ENCODE data around the gene TBC1D22B. TPM values are rescaled to one million over a fixed set of nuclear protein-coding genes. Genes with fewer than 3 reads are reported as not detected.

TBC1D22B gene
- total RNA-seq, 1 experiment from 2014 or later, result 12.9 TPM

GRCh38 chr6:37365791-37366190 lies 108.2 kb downstream of the TBC1D22B start:
- no peak for DNase-seq
- no peak overlapping the region for H2BK5ac ChIP-seq (ENCODE audit: insufficient read length, low read length)
- H3K4ac ChIP-seq (ENCODE audit: low read depth, low read length), result no peak overlapping the region
- H4K91ac ChIP-seq (ENCODE audit: insufficient read length, low read depth, low read length), result no peak overlapping the region
- no peak overlapping the region for H3K56ac ChIP-seq (ENCODE audit: insufficient read length, low read depth, low read length)
- H4K8ac ChIP-seq (replicated peaks; ENCODE audit: insufficient read length, low read depth, low read length), result no peak overlapping the region
- no peak overlapping the region for H2AK5ac ChIP-seq (ENCODE audit: insufficient read length, low read length)
- no peaks in the 10 kb centered on the region for H3K9me3 Mint-ChIP-seq
- H3K4me3 Mint-ChIP-seq, result no peak overlapping the region
- H3K27ac Mint-ChIP-seq, result no peak overlapping the region
- H3K27me3 ChIP-seq (ENCODE audit: insufficient read depth, low read length), result no peaks in the 10 kb centered on the region
- H3K4me1 ChIP-seq (ENCODE audit: insufficient read depth, low read length), result no peaks in the 10 kb centered on the region
- no peaks in the 10 kb centered on the region for H3K23me2 ChIP-seq (ENCODE audit: insufficient read length, low read depth, low read length, poor library complexity, severe bottlenecking)
- H2AFZ ChIP-seq (ENCODE audit: low read length), result no peak overlapping the region
- H3K4me1 Mint-ChIP-seq, result no peaks in the 10 kb centered on the region
- H2BK120ac ChIP-seq (ENCODE audit: low read depth, low read length, poor library complexity, severe bottlenecking), result no peak overlapping the region
- no peak overlapping the region for H3K4me2 ChIP-seq (ENCODE audit: insufficient read depth, insufficient read length, low read length)
- no peaks in the 10 kb centered on the region for H3K9me3 ChIP-seq (ENCODE audit: control insufficient read depth, low read depth, low read length)
- no peak for TF ChIP-seq CTCF (conservative IDR thresholded peaks at IDR 0.05)
- H3K79me2 ChIP-seq (ENCODE audit: insufficient read depth, low read length), result no peaks in the 10 kb centered on the region
- H3K79me1 ChIP-seq (ENCODE audit: insufficient read depth, low read depth, low read length, poor library complexity, severe bottlenecking), result no peaks in the 10 kb centered on the region
- H4K5ac ChIP-seq (ENCODE audit: insufficient read length, low read depth, low read length), result no peak overlapping the region
- H2BK15ac ChIP-seq (ENCODE audit: low read depth, low read length), result no peak overlapping the region
- no peak overlapping the region for H3K9ac ChIP-seq (ENCODE audit: extremely low read depth, insufficient read length, low read length)
- no peak overlapping the region for H3K27ac ChIP-seq (ENCODE audit: insufficient read length, low read depth, low read length)
- H2BK20ac ChIP-seq (ENCODE audit: low read depth, low read length, poor library complexity, severe bottlenecking), result no peak overlapping the region
- no peak overlapping the region for H3T11ph ChIP-seq (ENCODE audit: low read length)
- H4K20me1 ChIP-seq (ENCODE audit: control insufficient read depth, insufficient read depth, insufficient read length), result no peaks in the 10 kb centered on the region
- peaks cover 12 to 47% (median 30%) of the 10 kb centered on the region in 3 experiments; a peak in 6 of 7 replicates for H3K36me3 Mint-ChIP-seq (ENCODE audit: insufficient read depth in 1 of 3, low read depth in 3 of 3)
- no CpG with 5 or more reads among the region's 2 CpGs for WGBS (ENCODE audit: extremely low coverage, insufficient read length, low lambda C conversion rate)
- no peak overlapping the region for H3K23ac ChIP-seq (ENCODE audit: insufficient read length, low read depth, low read length)
- no peak overlapping the region for H2BK12ac ChIP-seq (ENCODE audit: insufficient read length, low read depth, low read length)
- H3K27me3 Mint-ChIP-seq (ENCODE audit: low read depth), result no peaks in the 10 kb centered on the region
- no peak overlapping the region for H3K18ac ChIP-seq (ENCODE audit: insufficient read length, low read depth, low read length)
- H3K14ac ChIP-seq (ENCODE audit: insufficient read depth, low read length), result no peak overlapping the region
